Liver (tissue), 3 donors: ENCODE results near the gene RALGPS2.

Experiments
- EGR1 ChIP-seq, 2 donors: IDR thresholded peaks; 2 replicates each; pipeline ENCODE4 v1.6.1; 2016 to 2018; ENCODE audit warnings: antibody characterized with exemption in 2 of 2, low read depth in 2 of 2
- FOXA1 ChIP-seq: IDR thresholded peaks from 2 replicates; pipeline ENCODE4 v1.6.1; 2016; ENCODE audit warnings: antibody characterized with exemption
- FOXA2 ChIP-seq: IDR thresholded peaks from 2 replicates; pipeline ENCODE4 v1.6.1; 2016; ENCODE audit warnings: antibody characterized with exemption
- GABPA ChIP-seq, 2 donors: IDR thresholded peaks in 1 of 2; conservative IDR thresholded peaks in 1 of 2; 2 replicates each; pipeline ENCODE4 v1.6.1; 2016; ENCODE audit warnings: antibody characterized with exemption in 2 of 2, mild to moderate bottlenecking in 1 of 2, moderate library complexity in 1 of 2
- HNF4A ChIP-seq, 2 donors: conservative IDR thresholded peaks; 2 replicates each; pipeline ENCODE4 v1.6.1; 2016; ENCODE audit warnings: antibody characterized with exemption in 2 of 2, mild to moderate bottlenecking in 2 of 2
- JUND ChIP-seq, 2 donors: IDR thresholded peaks; 2 replicates each; pipeline ENCODE4 v1.6.1; 2016; ENCODE audit warnings: antibody characterized with exemption in 2 of 2
- RAD21 ChIP-seq, 2 donors: IDR thresholded peaks; 2 replicates each; pipeline ENCODE4 v1.6.1; 2016; ENCODE audit warnings: antibody characterized with exemption in 2 of 2, mild to moderate bottlenecking in 2 of 2
- RXRA ChIP-seq, 2 donors: IDR thresholded peaks; 2 replicates each; pipeline ENCODE4 v1.6.1; 2017 to 2018; ENCODE audit warnings: antibody characterized with exemption in 2 of 2, mild to moderate bottlenecking in 1 of 2
- SP1 ChIP-seq: IDR thresholded peaks from 2 replicates; pipeline ENCODE4 v1.6.1; 2018; ENCODE audit warnings: antibody characterized with exemption, mild to moderate bottlenecking
- TAF1 ChIP-seq: conservative IDR thresholded peaks from 2 replicates; pipeline ENCODE4 v1.6.1; 2016; ENCODE audit warnings: antibody characterized with exemption, mild to moderate bottlenecking
- YY1 ChIP-seq: IDR thresholded peaks from 2 replicates; pipeline ENCODE4 v1.6.1; 2016; ENCODE audit warnings: antibody characterized with exemption, mild to moderate bottlenecking
- TF ChIP-seq, protein P1 (sequence below): fragments of 150-350 bp; IDR thresholded peaks from 2 replicates; pipeline ENCODE4 v1.5.1; 2017; ENCODE audit warnings: improper control_type of control experiment, low read depth, low read length; ENCODE audit not compliant: missing input control
- TF ChIP-seq, protein P2 (sequence below): IDR thresholded peaks from 2 replicates; pipeline ENCODE4 v1.6.1; 2016; ENCODE audit warnings: antibody characterized with exemption, mild to moderate bottlenecking
- TF ChIP-seq, protein P3 (sequence below): IDR thresholded peaks from 2 replicates; pipeline ENCODE4 v1.6.1; 2016; ENCODE audit warnings: antibody characterized with exemption
- donor health status: healthy.
- donor health status: healthy.

DNA sequence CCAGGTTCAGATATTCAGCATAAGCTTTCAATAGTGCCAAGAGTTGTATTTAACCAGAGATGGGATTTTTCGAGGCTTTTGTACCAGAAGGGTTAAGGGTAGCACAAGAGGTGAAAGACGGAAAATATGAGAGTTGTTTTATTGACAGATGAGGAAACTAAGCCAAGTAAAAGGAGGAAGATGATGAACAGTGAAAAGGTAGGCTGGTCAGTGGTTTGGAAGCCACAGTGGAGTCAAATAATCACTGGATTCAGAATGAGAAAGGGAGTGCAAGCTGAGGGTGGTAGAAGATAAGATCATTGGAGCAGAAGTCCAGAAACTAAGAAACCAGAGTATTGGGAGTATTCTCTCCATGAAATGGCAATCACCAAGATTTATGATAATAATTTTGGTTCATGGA lies 100.1 kb downstream of the RALGPS2 start:
- TF ChIP-seq, protein P1, sequence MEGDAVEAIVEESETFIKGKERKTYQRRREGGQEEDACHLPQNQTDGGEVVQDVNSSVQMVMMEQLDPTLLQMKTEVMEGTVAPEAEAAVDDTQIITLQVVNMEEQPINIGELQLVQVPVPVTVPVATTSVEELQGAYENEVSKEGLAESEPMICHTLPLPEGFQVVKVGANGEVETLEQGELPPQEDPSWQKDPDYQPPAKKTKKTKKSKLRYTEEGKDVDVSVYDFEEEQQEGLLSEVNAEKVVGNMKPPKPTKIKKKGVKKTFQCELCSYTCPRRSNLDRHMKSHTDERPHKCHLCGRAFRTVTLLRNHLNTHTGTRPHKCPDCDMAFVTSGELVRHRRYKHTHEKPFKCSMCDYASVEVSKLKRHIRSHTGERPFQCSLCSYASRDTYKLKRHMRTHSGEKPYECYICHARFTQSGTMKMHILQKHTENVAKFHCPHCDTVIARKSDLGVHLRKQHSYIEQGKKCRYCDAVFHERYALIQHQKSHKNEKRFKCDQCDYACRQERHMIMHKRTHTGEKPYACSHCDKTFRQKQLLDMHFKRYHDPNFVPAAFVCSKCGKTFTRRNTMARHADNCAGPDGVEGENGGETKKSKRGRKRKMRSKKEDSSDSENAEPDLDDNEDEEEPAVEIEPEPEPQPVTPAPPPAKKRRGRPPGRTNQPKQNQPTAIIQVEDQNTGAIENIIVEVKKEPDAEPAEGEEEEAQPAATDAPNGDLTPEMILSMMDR = no peak
- TF ChIP-seq, protein P2, sequence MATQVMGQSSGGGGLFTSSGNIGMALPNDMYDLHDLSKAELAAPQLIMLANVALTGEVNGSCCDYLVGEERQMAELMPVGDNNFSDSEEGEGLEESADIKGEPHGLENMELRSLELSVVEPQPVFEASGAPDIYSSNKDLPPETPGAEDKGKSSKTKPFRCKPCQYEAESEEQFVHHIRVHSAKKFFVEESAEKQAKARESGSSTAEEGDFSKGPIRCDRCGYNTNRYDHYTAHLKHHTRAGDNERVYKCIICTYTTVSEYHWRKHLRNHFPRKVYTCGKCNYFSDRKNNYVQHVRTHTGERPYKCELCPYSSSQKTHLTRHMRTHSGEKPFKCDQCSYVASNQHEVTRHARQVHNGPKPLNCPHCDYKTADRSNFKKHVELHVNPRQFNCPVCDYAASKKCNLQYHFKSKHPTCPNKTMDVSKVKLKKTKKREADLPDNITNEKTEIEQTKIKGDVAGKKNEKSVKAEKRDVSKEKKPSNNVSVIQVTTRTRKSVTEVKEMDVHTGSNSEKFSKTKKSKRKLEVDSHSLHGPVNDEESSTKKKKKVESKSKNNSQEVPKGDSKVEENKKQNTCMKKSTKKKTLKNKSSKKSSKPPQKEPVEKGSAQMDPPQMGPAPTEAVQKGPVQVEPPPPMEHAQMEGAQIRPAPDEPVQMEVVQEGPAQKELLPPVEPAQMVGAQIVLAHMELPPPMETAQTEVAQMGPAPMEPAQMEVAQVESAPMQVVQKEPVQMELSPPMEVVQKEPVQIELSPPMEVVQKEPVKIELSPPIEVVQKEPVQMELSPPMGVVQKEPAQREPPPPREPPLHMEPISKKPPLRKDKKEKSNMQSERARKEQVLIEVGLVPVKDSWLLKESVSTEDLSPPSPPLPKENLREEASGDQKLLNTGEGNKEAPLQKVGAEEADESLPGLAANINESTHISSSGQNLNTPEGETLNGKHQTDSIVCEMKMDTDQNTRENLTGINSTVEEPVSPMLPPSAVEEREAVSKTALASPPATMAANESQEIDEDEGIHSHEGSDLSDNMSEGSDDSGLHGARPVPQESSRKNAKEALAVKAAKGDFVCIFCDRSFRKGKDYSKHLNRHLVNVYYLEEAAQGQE = no peak
- TF ChIP-seq TAF1 = no peak
- TF ChIP-seq, protein P3, sequence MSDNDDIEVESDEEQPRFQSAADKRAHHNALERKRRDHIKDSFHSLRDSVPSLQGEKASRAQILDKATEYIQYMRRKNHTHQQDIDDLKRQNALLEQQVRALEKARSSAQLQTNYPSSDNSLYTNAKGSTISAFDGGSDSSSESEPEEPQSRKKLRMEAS = no peak
- no peak for TF ChIP-seq EGR1 (IDR thresholded peaks at IDR 0.05; ENCODE audit: low read depth in 2 of 2)
- TF ChIP-seq FOXA1 = no peak
- TF ChIP-seq YY1 = no peak
- TF ChIP-seq JUND (IDR thresholded peaks at IDR 0.05) = no peak
- TF ChIP-seq GABPA (IDR thresholded peaks at IDR 0.05 in 1 of 2, conservative IDR thresholded peaks at IDR 0.05 in 1 of 2) = no peak
- TF ChIP-seq HNF4A (conservative IDR thresholded peaks at IDR 0.05) = no peak
- TF ChIP-seq RAD21 (IDR thresholded peaks at IDR 0.05) = no peak
- no peak for TF ChIP-seq RXRA (IDR thresholded peaks at IDR 0.05)
- TF ChIP-seq FOXA2 = no peak
- no peak for TF ChIP-seq SP1
